ENCODE data around the gene AIPL1. TPM values are rescaled to one million over a fixed set of nuclear protein-coding genes. Genes with fewer than 3 reads are reported as not detected.

AIPL1 gene
- total and polyA plus RNA-seq, 2 donors (not counting 1 experiment from before 2014, with no cell fraction given), result not detected

DNA sequence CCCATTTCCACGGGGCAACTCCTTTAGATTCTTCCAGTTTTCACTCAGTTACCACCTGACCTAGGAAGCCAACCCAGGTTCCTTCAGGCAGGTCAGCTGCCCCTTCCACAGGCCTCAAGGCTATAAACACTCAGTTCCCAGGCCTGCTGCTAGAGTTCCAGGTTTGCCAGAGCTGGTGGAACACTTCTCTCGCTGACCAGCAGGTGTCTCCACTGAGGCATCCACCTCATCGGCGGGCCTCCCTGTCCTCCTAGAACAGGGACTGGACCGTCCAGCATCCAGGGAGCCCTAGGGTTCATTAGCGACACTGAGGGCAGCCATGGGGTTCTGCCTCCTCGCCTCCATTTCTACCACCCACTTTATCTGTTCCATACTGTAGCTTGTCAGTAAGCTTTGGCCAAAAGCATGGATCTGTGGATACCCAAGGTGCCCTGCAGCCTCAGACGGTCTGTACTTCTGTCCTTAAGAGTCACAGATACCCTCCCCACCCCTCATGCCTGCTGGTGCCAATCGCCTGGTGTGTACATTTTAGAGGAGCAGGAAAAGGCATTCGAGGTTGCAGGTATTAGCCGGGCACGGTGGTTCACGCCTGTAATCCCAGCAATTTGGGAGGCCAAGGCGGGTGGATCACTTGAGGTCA, 38.3 kb upstream of the AIPL1 start:
- H3K9ac ChIP-seq (ENCODE audit: low read length), result no peak overlapping the region
- TF ChIP-seq EZH2 (IDR thresholded peaks at IDR 0.05; ENCODE audit: borderline replicate concordance, insufficient read depth, low read depth, low read length, poor library complexity, severe bottlenecking), result no peak
- TF ChIP-seq, protein P1, sequence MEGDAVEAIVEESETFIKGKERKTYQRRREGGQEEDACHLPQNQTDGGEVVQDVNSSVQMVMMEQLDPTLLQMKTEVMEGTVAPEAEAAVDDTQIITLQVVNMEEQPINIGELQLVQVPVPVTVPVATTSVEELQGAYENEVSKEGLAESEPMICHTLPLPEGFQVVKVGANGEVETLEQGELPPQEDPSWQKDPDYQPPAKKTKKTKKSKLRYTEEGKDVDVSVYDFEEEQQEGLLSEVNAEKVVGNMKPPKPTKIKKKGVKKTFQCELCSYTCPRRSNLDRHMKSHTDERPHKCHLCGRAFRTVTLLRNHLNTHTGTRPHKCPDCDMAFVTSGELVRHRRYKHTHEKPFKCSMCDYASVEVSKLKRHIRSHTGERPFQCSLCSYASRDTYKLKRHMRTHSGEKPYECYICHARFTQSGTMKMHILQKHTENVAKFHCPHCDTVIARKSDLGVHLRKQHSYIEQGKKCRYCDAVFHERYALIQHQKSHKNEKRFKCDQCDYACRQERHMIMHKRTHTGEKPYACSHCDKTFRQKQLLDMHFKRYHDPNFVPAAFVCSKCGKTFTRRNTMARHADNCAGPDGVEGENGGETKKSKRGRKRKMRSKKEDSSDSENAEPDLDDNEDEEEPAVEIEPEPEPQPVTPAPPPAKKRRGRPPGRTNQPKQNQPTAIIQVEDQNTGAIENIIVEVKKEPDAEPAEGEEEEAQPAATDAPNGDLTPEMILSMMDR (IDR thresholded peaks at IDR 0.05), result peak; percentile 98
- H2AFZ ChIP-seq (ENCODE audit: insufficient read depth, low read depth, low read length, poor library complexity, severe bottlenecking), result peak overlapping the region; percentile 59
- H3K79me2 ChIP-seq (ENCODE audit: control insufficient read depth, insufficient read depth, low read length), result no peaks in the 10 kb centered on the region
- DNase-seq (peak; percentile 74), ATAC-seq (ENCODE audit: low read depth) (peak; percentile 74)
- peaks cover 11% of the 10 kb centered on the region for H3K27me3 Mint-ChIP-seq
- peaks cover 4% of the 10 kb centered on the region for H3K4me1 Mint-ChIP-seq
- H4K20me1 ChIP-seq (ENCODE audit: control insufficient read depth, insufficient read depth, low read length, poor library complexity, severe bottlenecking), result no peaks in the 10 kb centered on the region
- 42% methylated on average over 13 of the region's 14 CpGs for WGBS (ENCODE audit: insufficient coverage)
- no peak overlapping the region for H3K4me3 Mint-ChIP-seq
- no peaks in the 10 kb centered on the region for H3K27me3 ChIP-seq (replicated peaks in 1 of 4; ENCODE audit: control extremely low read depth in 1 of 4, control insufficient read depth in 3 of 4, insufficient read depth in 4 of 4, low read length in 3 of 4)
- H3K4me3 ChIP-seq (ENCODE audit: control extremely low read depth in 1 of 5, extremely low read depth in 1 of 5, insufficient read depth in 1 of 5, low read depth in 2 of 5, low read length in 4 of 5), result no peak overlapping the region
- POLR2A ChIA-PET, result no interaction called here
- H3K4me2 ChIP-seq (replicated peaks; ENCODE audit: low read depth, low read length, poor library complexity, severe bottlenecking), result no peak overlapping the region
- H3K27ac Mint-ChIP-seq, result no peak overlapping the region
- CTCF ChIA-PET, result interaction anchor here (0.5 to 4.0 kb wide), 32 partner anchors 9 to 1323 kb away, joined by 3 to 24 read pairs (median 5); partner anchors contain the start of gene AIPL1
- peaks cover 0 to 2% of the 10 kb centered on the region in 2 donors for H3K4me1 ChIP-seq (ENCODE audit: control insufficient read depth in 2 of 2, insufficient read depth in 2 of 2, low read length in 2 of 2)
- H3K9me3 ChIP-seq (ENCODE audit: control extremely low read depth in 1 of 3, control insufficient read depth in 2 of 3, insufficient read depth in 1 of 3, low read length in 2 of 3), result peaks cover 0 to under 1% (median 0%) of the 10 kb centered on the region in 3 donors
- no peaks in the 10 kb centered on the region for H3K9me3 Mint-ChIP-seq (ENCODE audit: insufficient read depth)
- no peak overlapping the region for H3K27ac ChIP-seq (ENCODE audit: low read length in 2 of 2)
- no peaks in the 10 kb centered on the region for H3K36me3 ChIP-seq (replicated peaks in 1 of 2; ENCODE audit: control extremely low read depth in 1 of 2, control insufficient read depth in 1 of 2, extremely low read depth in 1 of 2, insufficient read depth in 2 of 2, low read length in 1 of 2)
- intact Hi-C loops (cut with micrococcal nuclease), result loop anchor here (2.0 to 5.0 kb wide), 3 partner anchors 124 to 229 kb away; no protein-coding TSS in a partner anchor

DNA sequence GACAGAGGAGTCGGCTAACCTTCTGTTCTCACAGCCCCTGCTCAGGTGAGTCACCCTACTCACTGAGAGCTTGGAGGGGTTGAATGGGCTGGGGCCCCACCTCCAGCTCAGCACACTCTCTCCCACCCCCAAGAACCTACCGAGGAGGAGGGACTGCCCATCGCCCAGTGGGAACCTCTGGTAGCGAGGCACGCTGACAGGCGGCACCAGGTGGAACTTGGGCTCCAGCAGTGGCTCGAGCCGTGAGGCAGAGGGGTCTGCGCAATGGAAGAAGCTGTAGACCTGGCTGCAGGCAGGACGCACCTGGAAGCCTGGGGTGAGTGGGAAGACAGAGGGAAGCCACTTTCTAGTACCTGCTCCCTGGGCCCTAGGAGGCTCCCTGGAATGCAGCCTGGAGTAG, 37.6 kb upstream of the AIPL1 start:
- H3K9me3 Mint-ChIP-seq (ENCODE audit: insufficient read depth), result no peaks in the 10 kb centered on the region
- H4K20me1 ChIP-seq (ENCODE audit: control insufficient read depth, insufficient read depth, low read length, poor library complexity, severe bottlenecking), result no peaks in the 10 kb centered on the region
- no peak overlapping the region for H3K27ac Mint-ChIP-seq
- no peak overlapping the region for H3K27ac ChIP-seq (ENCODE audit: low read length in 2 of 2)
- POLR2A ChIA-PET, result no interaction called here
- peaks cover 0 to 2% of the 10 kb centered on the region in 2 donors for H3K4me1 ChIP-seq (ENCODE audit: control insufficient read depth in 2 of 2, insufficient read depth in 2 of 2, low read length in 2 of 2)
- TF ChIP-seq EZH2 (IDR thresholded peaks at IDR 0.05; ENCODE audit: borderline replicate concordance, insufficient read depth, low read depth, low read length, poor library complexity, severe bottlenecking), result no peak
- TF ChIP-seq, protein P1 (IDR thresholded peaks at IDR 0.05), result no peak
- no peak for ATAC-seq (ENCODE audit: low read depth)
- no peak overlapping the region for H3K4me3 Mint-ChIP-seq
- H3K4me1 Mint-ChIP-seq, result peaks cover 4% of the 10 kb centered on the region
- H3K9me3 ChIP-seq (ENCODE audit: control extremely low read depth in 1 of 3, control insufficient read depth in 2 of 3, insufficient read depth in 1 of 3, low read length in 2 of 3), result peaks cover 0 to 3% (median 0%) of the 10 kb centered on the region in 3 donors
- intact Hi-C loops (cut with micrococcal nuclease), result loop anchor here (2.0 to 5.0 kb wide), 3 partner anchors 125 to 230 kb away; no protein-coding TSS in a partner anchor
- 92% methylated on average over 9 of the region's 10 CpGs for WGBS (ENCODE audit: insufficient coverage)
- no peak overlapping the region for H3K9ac ChIP-seq (ENCODE audit: low read length)
- H3K4me3 ChIP-seq (ENCODE audit: control extremely low read depth in 1 of 5, extremely low read depth in 1 of 5, insufficient read depth in 1 of 5, low read depth in 2 of 5, low read length in 4 of 5), result no peak overlapping the region
- no peak for DNase-seq
- no peak overlapping the region for H2AFZ ChIP-seq (ENCODE audit: insufficient read depth, low read depth, low read length, poor library complexity, severe bottlenecking)
- H3K27me3 ChIP-seq (replicated peaks in 1 of 4; ENCODE audit: control extremely low read depth in 1 of 4, control insufficient read depth in 3 of 4, insufficient read depth in 4 of 4, low read length in 3 of 4), result no peaks in the 10 kb centered on the region
- no peaks in the 10 kb centered on the region for H3K79me2 ChIP-seq (ENCODE audit: control insufficient read depth, insufficient read depth, low read length)
- H3K27me3 Mint-ChIP-seq, result peaks cover 11% of the 10 kb centered on the region
- CTCF ChIA-PET, result interaction anchor here (0.5 to 4.0 kb wide), 30 partner anchors 10 to 939 kb away, joined by 3 to 24 read pairs (median 5); partner anchors contain the start of gene AIPL1
- no peaks in the 10 kb centered on the region for H3K36me3 ChIP-seq (replicated peaks in 1 of 2; ENCODE audit: control extremely low read depth in 1 of 2, control insufficient read depth in 1 of 2, extremely low read depth in 1 of 2, insufficient read depth in 2 of 2, low read length in 1 of 2)
- no peak overlapping the region for H3K4me2 ChIP-seq (replicated peaks; ENCODE audit: low read depth, low read length, poor library complexity, severe bottlenecking)
